Measurements from ENCODE around the gene ASGR2. TPM values are rescaled to one million over a fixed set of nuclear protein-coding genes. Genes with fewer than 3 reads are reported as not detected.

Gene ASGR2
- total RNA-seq, 2 donors from 2014 or later = 0.33 TPM; not detected in 1

DNA sequence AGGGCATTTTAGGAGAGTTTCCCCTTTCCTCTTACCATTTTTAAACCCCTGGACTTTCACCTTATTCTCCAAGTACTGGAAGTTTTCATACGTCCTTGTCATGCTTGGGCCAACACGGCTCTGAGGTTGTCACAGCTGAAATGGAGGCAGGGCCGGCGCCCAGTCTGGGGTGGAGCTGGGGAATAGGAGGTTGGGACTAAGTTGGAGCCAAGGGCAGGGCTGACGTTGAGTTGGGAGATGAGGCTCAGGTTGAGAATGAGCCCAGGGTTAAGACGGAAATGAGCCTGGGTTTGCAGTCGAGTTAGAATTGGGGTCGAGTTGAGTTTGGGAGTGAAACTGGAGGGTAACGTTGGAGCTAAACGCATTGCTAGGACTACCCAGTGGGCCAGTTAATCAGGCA lies 35.9 kb downstream of the ASGR2 start:
- no peak overlapping the region for H3K27ac ChIP-seq
- no peaks in the 10 kb centered on the region for H3K27me3 ChIP-seq
- no peaks in the 10 kb centered on the region for H3K9me3 ChIP-seq
- DNase-seq (ENCODE audit: low spot score) = no peak
- TF ChIP-seq, protein P1, sequence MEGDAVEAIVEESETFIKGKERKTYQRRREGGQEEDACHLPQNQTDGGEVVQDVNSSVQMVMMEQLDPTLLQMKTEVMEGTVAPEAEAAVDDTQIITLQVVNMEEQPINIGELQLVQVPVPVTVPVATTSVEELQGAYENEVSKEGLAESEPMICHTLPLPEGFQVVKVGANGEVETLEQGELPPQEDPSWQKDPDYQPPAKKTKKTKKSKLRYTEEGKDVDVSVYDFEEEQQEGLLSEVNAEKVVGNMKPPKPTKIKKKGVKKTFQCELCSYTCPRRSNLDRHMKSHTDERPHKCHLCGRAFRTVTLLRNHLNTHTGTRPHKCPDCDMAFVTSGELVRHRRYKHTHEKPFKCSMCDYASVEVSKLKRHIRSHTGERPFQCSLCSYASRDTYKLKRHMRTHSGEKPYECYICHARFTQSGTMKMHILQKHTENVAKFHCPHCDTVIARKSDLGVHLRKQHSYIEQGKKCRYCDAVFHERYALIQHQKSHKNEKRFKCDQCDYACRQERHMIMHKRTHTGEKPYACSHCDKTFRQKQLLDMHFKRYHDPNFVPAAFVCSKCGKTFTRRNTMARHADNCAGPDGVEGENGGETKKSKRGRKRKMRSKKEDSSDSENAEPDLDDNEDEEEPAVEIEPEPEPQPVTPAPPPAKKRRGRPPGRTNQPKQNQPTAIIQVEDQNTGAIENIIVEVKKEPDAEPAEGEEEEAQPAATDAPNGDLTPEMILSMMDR (IDR thresholded peaks at IDR 0.05) = no peak
- H3K36me3 ChIP-seq = no peaks in the 10 kb centered on the region
- no peak overlapping the region for H3K4me3 ChIP-seq
- H3K4me1 ChIP-seq = no peaks in the 10 kb centered on the region

DNA sequence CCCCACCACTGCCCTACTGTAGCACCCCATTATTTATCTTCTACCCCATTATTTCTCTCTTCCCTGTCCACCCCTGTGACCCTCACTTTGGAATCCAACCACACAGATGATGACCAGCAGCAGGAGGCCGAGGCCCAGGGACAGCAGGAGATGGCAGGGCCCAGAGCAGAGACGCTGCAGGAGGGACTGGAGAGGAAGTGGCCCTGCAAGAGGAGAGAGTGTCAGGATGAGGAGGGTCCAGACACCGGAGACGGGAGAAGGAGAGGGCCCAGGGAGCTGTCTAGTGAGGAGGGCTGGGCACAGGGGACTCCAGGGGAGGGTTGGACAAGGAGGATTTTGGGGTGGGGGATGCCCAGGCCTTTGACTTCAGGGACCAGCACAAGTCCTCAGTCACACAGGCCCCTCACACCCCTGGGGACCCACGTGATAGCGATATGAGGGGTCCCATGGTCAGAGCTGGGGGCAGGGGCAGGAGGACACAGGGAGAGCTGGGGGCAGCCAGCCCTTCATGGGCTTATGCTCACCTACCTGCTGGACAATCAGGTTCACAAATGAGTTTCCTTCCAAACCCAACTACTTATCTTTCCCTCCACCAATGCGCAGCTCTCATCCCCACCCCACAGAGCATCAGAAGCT lies 36.6 kb downstream of the ASGR2 start:
- Histone ChIP-seq H3K4me3 (no peak overlapping the region), H3K27ac (no peak overlapping the region), H3K9me3 (no peaks in the 10 kb centered on the region), H3K36me3 (no peaks in the 10 kb centered on the region), H3K4me1 (no peaks in the 10 kb centered on the region), H3K27me3 (no peaks in the 10 kb centered on the region)
- TF ChIP-seq, protein P1 (IDR thresholded peaks at IDR 0.05) = no peak
- DNase-seq (ENCODE audit: low spot score) = no peak

DNA sequence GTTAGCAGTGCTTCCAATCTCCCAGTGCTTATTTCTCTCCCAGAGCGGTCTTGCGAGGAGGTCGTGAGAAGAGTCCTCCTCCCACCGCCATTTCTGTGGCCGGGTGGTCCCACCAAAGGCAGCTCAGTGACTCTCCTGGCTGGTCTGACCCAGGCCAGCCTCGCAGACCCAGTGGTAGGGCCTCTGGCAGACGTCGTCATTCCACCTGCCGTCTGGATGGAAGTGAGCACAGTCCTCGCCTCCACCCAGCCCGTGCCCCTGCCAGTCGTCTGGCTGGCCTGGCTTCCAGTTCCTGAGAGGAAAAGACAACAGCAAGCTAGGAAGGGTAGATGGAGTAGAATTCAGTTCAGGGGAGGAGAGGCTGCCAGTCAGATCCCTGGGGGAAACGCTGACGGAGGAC lies 39.7 kb downstream of the ASGR2 start:
- Histone ChIP-seq H3K27ac (no peak overlapping the region), H3K27me3 (no peaks in the 10 kb centered on the region), H3K36me3 (no peaks in the 10 kb centered on the region), H3K9me3 (no peaks in the 10 kb centered on the region), H3K4me1 (no peaks in the 10 kb centered on the region), H3K4me3 (no peak overlapping the region)
- DNase-seq (ENCODE audit: low spot score) = no peak
- TF ChIP-seq, protein P1 (IDR thresholded peaks at IDR 0.05) = no peak

DNA sequence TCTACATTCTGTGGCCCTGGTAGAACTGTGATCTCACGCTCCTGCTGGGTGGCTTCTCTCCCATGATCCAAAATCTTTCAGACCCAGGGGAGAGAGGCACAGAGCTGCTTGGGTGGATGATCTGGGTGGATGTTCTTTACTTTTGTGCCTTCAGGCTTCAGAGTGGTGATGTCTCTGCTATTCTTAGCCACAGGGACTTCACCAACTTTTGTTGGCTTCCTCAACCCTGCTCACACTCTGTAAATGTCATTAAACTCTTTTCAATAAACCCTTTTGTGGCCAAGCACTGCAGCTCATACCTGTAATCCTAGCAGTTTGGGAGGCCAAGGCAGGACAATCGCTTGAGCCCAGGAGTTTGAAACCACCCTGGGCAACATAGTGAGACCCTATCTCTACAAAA lies 42.2 kb downstream of the ASGR2 start:
- H3K4me3 ChIP-seq = no peak overlapping the region
- DNase-seq (ENCODE audit: low spot score) = no peak

DNA sequence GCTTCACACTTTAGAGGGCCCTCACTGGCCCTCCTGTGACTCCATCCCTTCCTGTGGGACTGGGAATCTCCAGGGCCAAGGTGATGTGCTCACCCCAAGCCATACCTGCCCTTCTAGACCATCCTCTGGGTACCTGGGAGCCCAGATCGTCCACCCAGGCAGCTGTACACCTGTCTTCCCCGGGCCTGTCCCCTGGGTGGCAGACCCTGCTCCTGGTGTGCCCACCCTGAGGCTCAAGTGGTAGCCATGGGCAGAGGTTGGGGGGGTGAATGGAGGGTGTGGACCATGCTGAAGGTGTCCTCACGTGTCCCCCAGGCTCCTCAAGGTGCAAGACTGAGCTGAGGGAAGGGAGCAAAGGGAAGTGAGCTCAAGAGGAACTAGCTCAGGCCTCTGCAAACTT lies 43.9 kb downstream of the ASGR2 start:
- Histone ChIP-seq H3K27ac (no peak overlapping the region), H3K36me3 (no peaks in the 10 kb centered on the region), H3K27me3 (no peaks in the 10 kb centered on the region), H3K4me1 (no peaks in the 10 kb centered on the region), H3K9me3 (peaks cover 7 to 19% of the 10 kb centered on the region in 2 donors), H3K4me3 (no peak overlapping the region)
- TF ChIP-seq, protein P1 (IDR thresholded peaks at IDR 0.05) = no peak
- DNase-seq (ENCODE audit: low spot score) = no peak

More for the DNA sequence above, 42.2 kb downstream of the ASGR2 start:
- H3K27ac ChIP-seq = no peak overlapping the region
- H3K36me3 ChIP-seq = no peaks in the 10 kb centered on the region
- H3K9me3 ChIP-seq = peaks cover 7 to 19% of the 10 kb centered on the region in 2 donors
- TF ChIP-seq, protein P1 (IDR thresholded peaks at IDR 0.05) = no peak
- H3K27me3 ChIP-seq = no peaks in the 10 kb centered on the region
- no peaks in the 10 kb centered on the region for H3K4me1 ChIP-seq

DNA sequence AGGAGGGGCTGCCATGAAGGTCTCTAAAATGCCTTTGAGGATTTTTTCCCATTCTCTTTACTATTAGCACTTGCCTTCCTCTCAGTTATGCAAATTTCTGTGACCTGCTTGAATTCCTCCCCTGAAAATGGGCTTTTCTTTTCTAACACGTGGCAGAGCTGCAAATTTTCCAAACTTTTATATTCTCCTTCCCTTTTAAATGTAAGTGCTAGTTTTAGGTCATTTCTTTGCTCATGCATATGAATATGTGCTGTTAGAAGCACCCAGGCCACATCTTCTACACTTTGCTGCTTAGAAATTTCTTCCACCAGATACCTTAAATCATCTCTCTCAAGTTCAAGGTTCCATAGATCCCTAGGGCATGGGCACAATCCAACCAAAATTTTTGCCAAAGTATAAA lies 46.4 kb downstream of the ASGR2 start:
- no peaks in the 10 kb centered on the region for H3K27me3 ChIP-seq
- TF ChIP-seq, protein P1 (IDR thresholded peaks at IDR 0.05) = no peak
- H3K27ac ChIP-seq = no peak overlapping the region
- peaks cover 7 to 19% of the 10 kb centered on the region in 2 donors for H3K9me3 ChIP-seq
- no peaks in the 10 kb centered on the region for H3K36me3 ChIP-seq
- DNase-seq (ENCODE audit: low spot score) = no peak
- H3K4me1 ChIP-seq = no peaks in the 10 kb centered on the region
- no peak overlapping the region for H3K4me3 ChIP-seq
